Ramos (cell line): ENCODE measurements around the gene TIGD3.

Experiments used
- in situ Hi-C: fragments of 300-500 bp; cut with MboI; formaldehyde crosslinking; loops from one replicate; pipeline ENCODE4 v1.14.3; 2022; ENCODE audit warnings: low sequenced_read_pairs; ENCODE audit not compliant: unreplicated experiment

The TIGD3 gene

GRCh38 chr11:65354265-65355012 is at the start of gene TIGD3:
Gene TIGD3 (plus strand): TSS chr11:65354751. CDS start chr11:65355809, 1,058 bp downstream.
- in situ Hi-C loops: no loop called here

GRCh38 chr11:65305501-65306268 is 48.9 kb upstream of the TIGD3 start:
- in situ Hi-C loops: no loop called here

GRCh38 chr11:65307298-65308229 is 47.0 kb upstream of the TIGD3 start:
- in situ Hi-C loops: no loop called here

GRCh38 chr11:65308281-65308891 is 46.2 kb upstream of the TIGD3 start:
- in situ Hi-C loops: no loop called here

- in situ Hi-C loops: no loop called here
Observed at GRCh38 chr11:65309006-65309405, 45.5 kb upstream of the TIGD3 start.

GRCh38 chr11:65310215-65310614 is 44.3 kb upstream of the TIGD3 start:
- in situ Hi-C loops: no loop called here

GRCh38 chr11:65310736-65311135 is 43.8 kb upstream of the TIGD3 start:
- in situ Hi-C loops: no loop called here

GRCh38 chr11:65311170-65311678 is 43.3 kb upstream of the TIGD3 start:
- in situ Hi-C loops: no loop called here

- in situ Hi-C loops: no loop called here
Observed at GRCh38 chr11:65314501-65315203, 39.9 kb upstream of the TIGD3 start, which contains the start of gene CDC42EP2. Gene CDC42EP2 (plus strand): TSS chr11:65314866. CDS start chr11:65320899, 6,033 bp downstream.

- in situ Hi-C loops: no loop called here
Observed at GRCh38 chr11:65315204-65315865, 39.2 kb upstream of the TIGD3 start.

GRCh38 chr11:65315866-65316226 is 38.7 kb upstream of the TIGD3 start:
- in situ Hi-C loops: no loop called here

- in situ Hi-C loops: no loop called here
Observed at GRCh38 chr11:65316227-65317024, 38.1 kb upstream of the TIGD3 start.

GRCh38 chr11:65317025-65317786 is 37.3 kb upstream of the TIGD3 start:
- in situ Hi-C loops: no loop called here

- in situ Hi-C loops: no loop called here
Observed at GRCh38 chr11:65320386-65321075, 34.0 kb upstream of the TIGD3 start.

- in situ Hi-C loops: no loop called here
Observed at GRCh38 chr11:65321076-65321475, 33.5 kb upstream of the TIGD3 start.

- in situ Hi-C loops: no loop called here
Observed at GRCh38 chr11:65321828-65322485, 32.6 kb upstream of the TIGD3 start.
